Fibroblast of lung (primary cell): ENCODE measurements around the gene LCA5L. TPM values are rescaled to one million over a fixed set of nuclear protein-coding genes. Genes with fewer than 3 reads are reported as not detected.
"Not testable (repeated sequence)": the region's sequence is repeated elsewhere in the genome, so short reads cannot be mapped to it uniquely, and the experiment has no call there.

ENCODE experiments used
- DNase-seq, 2 donors: peaks; one replicate each; pipeline versions ENCODE4 v3.0.0 to v3.0.0-alpha.2; 2010; ENCODE audit warnings: low read depth in 2 of 2
- H2AFZ ChIP-seq: 2 replicates; pipeline ENCODE4 v1.5.1; 2012; ENCODE audit warnings: low read length, control low read depth, inconsistent platforms
- H3K27ac ChIP-seq: 2 replicates; pipeline ENCODE4 v1.5.1; 2011; ENCODE audit warnings: low read length, control low read depth; ENCODE audit not compliant: insufficient read depth
- H3K27me3 ChIP-seq: 2 replicates; pipeline ENCODE4 v1.5.1; 2011; ENCODE audit warnings: mild to moderate bottlenecking, low read length; ENCODE audit not compliant: control insufficient read depth, insufficient read depth
- H3K36me3 ChIP-seq: 2 replicates; pipeline ENCODE4 v1.5.1; 2011; ENCODE audit warnings: low read length; ENCODE audit not compliant: control insufficient read depth, insufficient read depth
- H3K4me1 ChIP-seq: 2 replicates; pipeline ENCODE4 v1.5.1; 2011; ENCODE audit warnings: low read length; ENCODE audit not compliant: control insufficient read depth, insufficient read depth; ENCODE audit errors: extremely low read depth
- H3K4me2 ChIP-seq: 2 replicates; pipeline ENCODE4 v1.5.1; 2011; ENCODE audit warnings: low read length, control low read depth; ENCODE audit not compliant: insufficient read depth; ENCODE audit errors: extremely low read depth
- H3K4me3 ChIP-seq, 4 experiments: fragments of 200-600 bp in 1 of 4; sonication (generic) in 1 of 4; replicated peaks in 1 of 4; 2 replicates each; pipeline ENCODE4 v1.5.1; 2011 to 2016; ENCODE audit warnings: low read length in 4 of 4, low read depth in 3 of 4, mild to moderate bottlenecking in 3 of 4, control low read depth in 2 of 4, inconsistent platforms in 1 of 4, mixed read lengths in 1 of 4; ENCODE audit not compliant: insufficient read depth in 1 of 4; ENCODE audit errors: control extremely low read depth in 1 of 4
- H3K79me2 ChIP-seq: 2 replicates; pipeline ENCODE4 v1.5.1; 2012; ENCODE audit warnings: mild to moderate bottlenecking, low read length, inconsistent platforms; ENCODE audit not compliant: control insufficient read depth, insufficient read depth
- H3K9ac ChIP-seq: 2 replicates; pipeline ENCODE4 v1.5.1; 2011; ENCODE audit warnings: mild to moderate bottlenecking, low read length, control low read depth; ENCODE audit not compliant: insufficient read depth
- H3K9me3 ChIP-seq: 2 replicates; pipeline ENCODE4 v1.5.1; 2012; ENCODE audit warnings: low read depth, low read length; ENCODE audit not compliant: control insufficient read depth, insufficient read depth
- H4K20me1 ChIP-seq: 2 replicates; pipeline ENCODE4 v1.5.1; 2011; ENCODE audit warnings: low read length; ENCODE audit not compliant: control insufficient read depth, insufficient read depth; ENCODE audit errors: extremely low read depth
- EZH2 ChIP-seq: IDR thresholded peaks from 2 replicates; pipeline ENCODE4 v1.5.1; 2012; ENCODE audit warnings: low read length, control low read depth, mild to moderate bottlenecking; ENCODE audit errors: missing control alignments
- polyA plus RNA-seq, 2 donors: library from polyadenylated mRNA; depleted of rRNA in 1 of 2; stranded (reverse) in 1 of 2; unstranded in 1 of 2; fragments of >200 nt; gene quantifications; 2 replicates each; pipeline ENCODE4 v1.2.1, GENCODE V29; 2011 to 2012; ENCODE audit warnings: missing spikeins in 1 of 2
- total RNA-seq: library from RNA; depleted of rRNA; stranded (reverse); fragments of >200 nt; gene quantifications from 2 replicates; pipeline ENCODE4 v1.2.1, GENCODE V29; 2014
- TF ChIP-seq, protein P1 (sequence below), 2 donors: IDR thresholded peaks in 1 of 2; conservative IDR thresholded peaks in 1 of 2; 1 replicate in 1 of 2; 2 replicates in 1 of 2; pipeline ENCODE4 v1.5.1; 2011 to 2012; ENCODE audit warnings: low read length in 2 of 2, control low read depth in 1 of 2, inconsistent platforms in 1 of 2, low read depth in 1 of 2, mild to moderate bottlenecking in 1 of 2

The LCA5L gene
- total and polyA plus RNA-seq, 2 donors (not counting 1 experiment from before 2014, with no cell fraction given), result 0.66 to 1.0 TPM

DNA sequence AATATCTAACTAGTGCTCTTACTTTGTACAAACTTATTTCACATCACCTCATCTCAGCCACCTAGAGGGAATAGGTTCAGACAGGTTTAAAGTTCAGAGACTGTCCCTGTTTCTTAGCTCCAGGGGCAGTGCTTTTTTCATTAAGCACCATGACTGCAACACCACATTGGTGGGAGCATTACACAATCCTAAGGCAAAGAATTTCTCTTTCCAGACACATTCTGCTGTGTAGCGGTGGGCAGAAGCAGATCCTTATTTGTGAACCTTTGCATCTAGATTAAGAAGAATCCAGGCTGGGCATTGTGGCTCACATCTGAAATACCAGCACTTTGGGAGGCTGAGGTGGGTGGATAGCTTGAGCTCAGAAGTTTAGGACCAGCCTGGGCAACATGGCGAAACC is 16.1 kb downstream of the LCA5L start:
- Histone ChIP-seq H3K4me2 (no peak overlapping the region), H3K79me2 (no peaks in the 10 kb centered on the region), H3K9ac (no peak overlapping the region), H2AFZ (no peak overlapping the region), H3K27ac (no peak overlapping the region), H3K36me3 (no peaks in the 10 kb centered on the region), H4K20me1 (no peaks in the 10 kb centered on the region), H3K9me3 (no peaks in the 10 kb centered on the region), H3K4me3 (no peak overlapping the region), H3K4me1 (no peaks in the 10 kb centered on the region), H3K27me3 (no peaks in the 10 kb centered on the region)
- no peak for TF ChIP-seq EZH2
- TF ChIP-seq, protein P1, sequence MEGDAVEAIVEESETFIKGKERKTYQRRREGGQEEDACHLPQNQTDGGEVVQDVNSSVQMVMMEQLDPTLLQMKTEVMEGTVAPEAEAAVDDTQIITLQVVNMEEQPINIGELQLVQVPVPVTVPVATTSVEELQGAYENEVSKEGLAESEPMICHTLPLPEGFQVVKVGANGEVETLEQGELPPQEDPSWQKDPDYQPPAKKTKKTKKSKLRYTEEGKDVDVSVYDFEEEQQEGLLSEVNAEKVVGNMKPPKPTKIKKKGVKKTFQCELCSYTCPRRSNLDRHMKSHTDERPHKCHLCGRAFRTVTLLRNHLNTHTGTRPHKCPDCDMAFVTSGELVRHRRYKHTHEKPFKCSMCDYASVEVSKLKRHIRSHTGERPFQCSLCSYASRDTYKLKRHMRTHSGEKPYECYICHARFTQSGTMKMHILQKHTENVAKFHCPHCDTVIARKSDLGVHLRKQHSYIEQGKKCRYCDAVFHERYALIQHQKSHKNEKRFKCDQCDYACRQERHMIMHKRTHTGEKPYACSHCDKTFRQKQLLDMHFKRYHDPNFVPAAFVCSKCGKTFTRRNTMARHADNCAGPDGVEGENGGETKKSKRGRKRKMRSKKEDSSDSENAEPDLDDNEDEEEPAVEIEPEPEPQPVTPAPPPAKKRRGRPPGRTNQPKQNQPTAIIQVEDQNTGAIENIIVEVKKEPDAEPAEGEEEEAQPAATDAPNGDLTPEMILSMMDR (conservative IDR thresholded peaks at IDR 0.05 in 1 of 2, IDR thresholded peaks at IDR 0.05 in 1 of 2; ENCODE audit: low read depth in 1 of 2, low read length in 2 of 2), result no peak
- no peak for DNase-seq

DNA sequence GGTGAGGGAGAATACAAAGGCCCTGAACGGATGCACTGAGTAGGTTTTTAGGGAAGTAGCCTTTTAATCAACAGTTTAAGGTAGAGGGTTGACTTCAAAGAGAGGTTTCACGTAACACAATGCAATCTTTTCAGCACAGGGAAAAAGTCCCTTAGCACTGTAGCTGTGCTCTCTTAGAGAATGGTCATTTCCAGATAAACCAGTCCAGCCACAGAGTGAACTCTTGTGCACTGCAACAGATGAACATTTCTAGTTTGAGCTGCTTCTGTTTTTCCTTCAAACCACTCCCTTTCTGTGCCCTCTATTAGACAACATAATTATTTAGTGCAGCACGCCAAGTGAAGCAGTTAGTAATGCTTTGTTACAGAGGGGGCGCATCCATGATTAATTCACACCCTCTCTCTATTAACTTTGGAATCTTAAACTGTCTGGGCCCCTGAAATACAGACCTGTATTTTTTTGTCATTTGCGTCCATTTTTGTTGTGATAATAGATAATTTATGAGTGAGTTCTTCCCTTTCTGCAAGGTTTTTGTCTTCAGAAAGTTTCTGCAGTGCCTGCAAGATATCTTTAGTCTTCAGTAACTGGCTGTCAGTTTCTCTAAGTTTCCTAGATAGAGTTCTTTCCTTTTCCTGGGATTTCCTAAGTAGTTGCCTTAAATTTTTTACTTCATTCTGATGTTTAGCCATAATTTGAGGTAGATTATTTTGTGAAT is 22.9 kb downstream of the LCA5L start:
- no peak for DNase-seq
- H3K27me3 ChIP-seq, result no peaks in the 10 kb centered on the region
- H3K4me2 ChIP-seq, result no peak overlapping the region
- no peaks in the 10 kb centered on the region for H3K79me2 ChIP-seq
- H4K20me1 ChIP-seq, result no peaks in the 10 kb centered on the region
- no peak overlapping the region for H2AFZ ChIP-seq
- H3K4me1 ChIP-seq, result no peaks in the 10 kb centered on the region
- no peak overlapping the region for H3K27ac ChIP-seq
- H3K36me3 ChIP-seq, result no peaks in the 10 kb centered on the region
- peak overlapping the region; percentile 0 for H3K9ac ChIP-seq
- H3K9me3 ChIP-seq, result no peaks in the 10 kb centered on the region
- H3K4me3 ChIP-seq, result no peak overlapping the region
- TF ChIP-seq, protein P1 (conservative IDR thresholded peaks at IDR 0.05 in 1 of 2, IDR thresholded peaks at IDR 0.05 in 1 of 2; ENCODE audit: low read depth in 1 of 2, low read length in 2 of 2), result no peak
- TF ChIP-seq EZH2, result no peak

DNA sequence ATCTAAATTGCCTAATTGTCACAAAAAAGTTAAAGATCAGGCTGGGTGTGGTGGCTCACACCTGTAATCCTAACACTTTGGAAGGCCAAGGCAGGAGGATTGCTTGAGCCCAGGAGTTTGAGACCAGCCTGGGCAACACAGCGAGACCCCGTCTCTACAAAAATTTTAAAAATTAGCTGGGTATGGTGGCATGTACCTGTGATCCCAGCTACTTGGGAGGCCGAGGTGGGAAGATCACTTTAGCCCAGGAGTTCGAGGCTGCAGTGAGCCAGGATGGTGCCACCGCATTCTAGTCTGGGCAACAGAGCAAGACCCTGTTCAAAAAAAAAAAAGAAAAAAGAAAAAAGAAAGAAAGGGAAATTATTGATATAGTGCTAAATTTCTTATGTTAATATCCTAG is 26.4 kb downstream of the LCA5L start:
- H3K9me3 ChIP-seq, H4K20me1 ChIP-seq, H3K79me2 ChIP-seq, H3K27ac ChIP-seq, H3K4me3 ChIP-seq, DNase-seq, H3K27me3 ChIP-seq, H3K36me3 ChIP-seq, H3K4me2 ChIP-seq, H3K4me1 ChIP-seq, H2AFZ ChIP-seq, H3K9ac ChIP-seq: not testable (repeated sequence)
